ENCODE measurements around the gene ACAN.

Gene ACAN

DNA sequence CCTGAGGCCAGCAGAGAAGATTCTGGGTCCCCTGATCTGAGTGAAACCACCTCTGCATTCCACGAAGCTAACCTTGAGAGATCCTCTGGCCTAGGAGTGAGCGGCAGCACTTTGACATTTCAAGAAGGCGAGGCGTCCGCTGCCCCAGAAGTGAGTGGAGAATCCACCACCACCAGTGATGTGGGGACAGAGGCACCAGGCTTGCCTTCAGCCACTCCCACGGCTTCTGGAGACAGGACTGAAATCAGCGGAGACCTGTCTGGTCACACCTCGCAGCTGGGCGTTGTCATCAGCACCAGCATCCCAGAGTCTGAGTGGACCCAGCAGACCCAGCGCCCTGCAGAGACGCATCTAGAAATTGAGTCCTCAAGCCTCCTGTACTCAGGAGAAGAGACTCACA, 55.7 kb downstream of the ACAN start:
- no peak for TF ChIP-seq ZNF8 (CRISPR knock-in tag; IDR thresholded peaks at IDR 0.05)
- TF ChIP-seq RARB (CRISPR knock-in tag; IDR thresholded peaks at IDR 0.05), result no peak
- TF ChIP-seq SNAI2 (CRISPR knock-in tag; IDR thresholded peaks at IDR 0.05), result no peak
- no peak for TF ChIP-seq ZNF70 (CRISPR knock-in tag; IDR thresholded peaks at IDR 0.05)
- no peak for TF ChIP-seq ZFP3 (CRISPR knock-in tag; IDR thresholded peaks at IDR 0.05)
- no peak for TF ChIP-seq ISL1 (CRISPR knock-in tag; IDR thresholded peaks at IDR 0.05)
- TF ChIP-seq PATZ1 (CRISPR knock-in tag; IDR thresholded peaks at IDR 0.05; ENCODE audit: borderline replicate concordance), result no peak
- no peak for TF ChIP-seq ZNF565 (CRISPR knock-in tag; conservative IDR thresholded peaks at IDR 0.05; ENCODE audit: low read depth)
- ATAC-seq, result no peak

DNA sequence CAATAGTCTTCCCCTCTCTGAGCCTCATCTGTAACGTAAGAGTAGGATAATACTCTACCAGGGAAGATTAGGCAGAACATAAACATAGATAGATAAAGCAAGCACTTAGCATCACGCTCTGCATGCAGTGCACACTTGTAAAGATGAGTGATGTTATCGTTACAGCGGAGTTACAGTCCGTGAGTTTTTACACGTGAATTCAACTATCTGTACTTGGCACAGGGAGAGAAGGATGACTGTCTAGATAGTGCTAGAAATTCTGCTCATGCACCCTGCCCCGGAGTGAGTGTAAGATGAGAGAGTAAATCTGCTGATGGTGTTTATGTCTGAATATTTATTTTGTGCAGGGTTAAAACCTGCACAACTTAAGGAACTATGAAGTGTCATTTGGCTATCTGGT, 56.3 kb downstream of the ACAN start:
- ATAC-seq, result no peak
- TF ChIP-seq ZFP30 (CRISPR knock-in tag; IDR thresholded peaks at IDR 0.05) (no peak), BACH2 (CRISPR knock-in tag; IDR thresholded peaks at IDR 0.05; ENCODE audit: borderline replicate concordance) (no peak), POU6F1 (CRISPR knock-in tag; IDR thresholded peaks at IDR 0.05; ENCODE audit: borderline replicate concordance, low read depth) (no peak), ARNTL (CRISPR knock-in tag; IDR thresholded peaks at IDR 0.05; ENCODE audit: borderline replicate concordance, low read depth) (no peak), SNAI2 (CRISPR knock-in tag; IDR thresholded peaks at IDR 0.05) (no peak), PPARA (CRISPR knock-in tag; IDR thresholded peaks at IDR 0.05; ENCODE audit: borderline replicate concordance) (no peak), CSRNP3 (CRISPR knock-in tag; IDR thresholded peaks at IDR 0.05) (no peak), TOX (CRISPR knock-in tag; IDR thresholded peaks at IDR 0.05; ENCODE audit: borderline replicate concordance) (no peak), GLIS3 (CRISPR knock-in tag; IDR thresholded peaks at IDR 0.05) (no peak)
- TF ChIP-seq, protein P1, sequence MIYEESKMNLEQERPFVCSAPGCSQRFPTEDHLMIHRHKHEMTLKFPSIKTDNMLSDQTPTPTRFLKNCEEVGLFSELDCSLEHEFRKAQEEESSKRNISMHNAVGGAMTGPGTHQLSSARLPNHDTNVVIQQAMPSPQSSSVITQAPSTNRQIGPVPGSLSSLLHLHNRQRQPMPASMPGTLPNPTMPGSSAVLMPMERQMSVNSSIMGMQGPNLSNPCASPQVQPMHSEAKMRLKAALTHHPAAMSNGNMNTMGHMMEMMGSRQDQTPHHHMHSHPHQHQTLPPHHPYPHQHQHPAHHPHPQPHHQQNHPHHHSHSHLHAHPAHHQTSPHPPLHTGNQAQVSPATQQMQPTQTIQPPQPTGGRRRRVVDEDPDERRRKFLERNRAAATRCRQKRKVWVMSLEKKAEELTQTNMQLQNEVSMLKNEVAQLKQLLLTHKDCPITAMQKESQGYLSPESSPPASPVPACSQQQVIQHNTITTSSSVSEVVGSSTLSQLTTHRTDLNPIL (CRISPR knock-in tag; IDR thresholded peaks at IDR 0.05; ENCODE audit: low read depth), result no peak

- no peak for ATAC-seq
- TF ChIP-seq PATZ1 (CRISPR knock-in tag; IDR thresholded peaks at IDR 0.05; ENCODE audit: borderline replicate concordance), result no peak
These were observed 57.0 kb downstream of the ACAN start for GRCh38 chr15:88860212-88860611.

- no peak for TF ChIP-seq ISL1 (CRISPR knock-in tag; IDR thresholded peaks at IDR 0.05)
- no peak for TF ChIP-seq BACH2 (CRISPR knock-in tag; IDR thresholded peaks at IDR 0.05; ENCODE audit: borderline replicate concordance)
- TF ChIP-seq GLIS3 (CRISPR knock-in tag; IDR thresholded peaks at IDR 0.05), result no peak
- TF ChIP-seq SNAI2 (CRISPR knock-in tag; IDR thresholded peaks at IDR 0.05), result no peak
- TF ChIP-seq ARNTL (CRISPR knock-in tag; IDR thresholded peaks at IDR 0.05; ENCODE audit: borderline replicate concordance, low read depth), result no peak
- no peak for TF ChIP-seq OSR1 (CRISPR knock-in tag; IDR thresholded peaks at IDR 0.05)
- no peak for TF ChIP-seq ZNF565 (CRISPR knock-in tag; conservative IDR thresholded peaks at IDR 0.05; ENCODE audit: low read depth)
- ATAC-seq, result no peak
These were observed 60.2 kb downstream of the ACAN start for GRCh38 chr15:88863412-88863811.
